ENCODE results near the gene ARTN. TPM values are rescaled to one million over a fixed set of nuclear protein-coding genes. Genes with fewer than 3 reads are reported as not detected.
A peak's percentile ranks its signal among the peaks of the same experiment; 100 is the strongest.

Gene ARTN
- total and polyA plus RNA-seq, 9 of the 15 experiments (the other 6 are each of a cell fraction or from before 2014, with no cell fraction given): 0.06 to 0.38 TPM; not detected in 7

DNA sequence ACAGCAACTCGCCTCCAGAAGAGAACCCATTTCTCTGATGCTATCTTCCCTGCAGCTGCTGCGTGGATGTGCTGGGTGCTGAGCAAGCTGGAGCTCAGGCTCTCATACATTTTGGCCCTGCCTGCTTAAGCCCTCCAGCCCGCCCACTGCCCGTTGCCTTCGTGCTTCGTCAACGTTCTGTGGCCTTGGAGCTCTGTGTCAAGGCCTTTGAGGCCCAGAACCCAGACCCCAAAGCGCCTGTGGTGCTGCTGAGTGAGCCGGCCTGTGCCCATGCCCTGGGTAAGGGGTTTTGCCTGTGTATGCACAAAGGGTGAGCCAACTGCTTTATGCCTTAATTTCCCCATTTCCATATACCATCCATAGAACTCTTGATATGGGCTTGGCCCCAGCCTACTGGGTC, 37.3 kb downstream of the ARTN start (continued):
- TF ChIP-seq RFX7 (CRISPR knock-in tag; IDR thresholded peaks at IDR 0.05): no peak
- TF ChIP-seq ELF2 (CRISPR knock-in tag; IDR thresholded peaks at IDR 0.05): no peak
- TF ChIP-seq MED1 (CRISPR knock-in tag; IDR thresholded peaks at IDR 0.05; ENCODE audit: borderline replicate concordance): no peak
- no peak for TF ChIP-seq PYGO2 (tag; IDR thresholded peaks at IDR 0.05)
- no peak for TF ChIP-seq TEAD4 (IDR thresholded peaks at IDR 0.05; ENCODE audit: low read length)
- no peak for TF ChIP-seq TEAD4 (CRISPR knock-in tag; IDR thresholded peaks at IDR 0.05; ENCODE audit: borderline replicate concordance)
- TF ChIP-seq CBX8 (IDR thresholded peaks at IDR 0.05; ENCODE audit: borderline replicate concordance, extremely low read depth, low read depth, low read length, poor library complexity, severe bottlenecking): no peak
- no peak for TF ChIP-seq RAD51 (IDR thresholded peaks at IDR 0.05; ENCODE audit: borderline replicate concordance, low read depth)
- TF ChIP-seq BDP1 (IDR thresholded peaks at IDR 0.05; ENCODE audit: insufficient read depth, insufficient read length): no peak

- Histone ChIP-seq H3K4me2 (ENCODE audit: insufficient read depth, low read length) (peak overlapping the region; percentile 98; the same call in 1 of the 2 replicates), H3K79me2 (ENCODE audit: control insufficient read depth, insufficient read depth, low read length) (peaks cover 34% of the 10 kb centered on the region), H3K9me3 (replicated peaks; ENCODE audit: control insufficient read depth, insufficient read depth, low read depth, low read length) (no peaks in the 10 kb centered on the region), H3K27me3 (ENCODE audit: control insufficient read depth in 2 of 2, insufficient read depth in 2 of 2, low read length in 2 of 2) (no peaks in the 10 kb centered on the region), H3K9me1 (ENCODE audit: control insufficient read depth, insufficient read depth, low read length) (peaks cover 7% of the 10 kb centered on the region), H3K36me3 (ENCODE audit: control insufficient read depth, insufficient read depth, low read length) (peaks cover 44% of the 10 kb centered on the region), H4K20me1 (replicated peaks; ENCODE audit: control insufficient read depth, insufficient read depth, low read length) (peaks cover 11% of the 10 kb centered on the region; the same call in 1 of the 2 replicates), H3K27ac (ENCODE audit: extremely low read depth, low read depth, low read length) (no peak overlapping the region), H3K4me3 (peak overlapping the region; percentile 100), H3K9ac (ENCODE audit: insufficient read depth in 1 of 2, low read depth in 2 of 2, low read length in 2 of 2) (peak overlapping the region in 1 of 2 experiments; percentile 99; a peak in 2 of 4 replicates), H3K4me1 (replicated peaks in 1 of 2; ENCODE audit: control insufficient read depth in 2 of 2, insufficient read depth in 2 of 2, low read length in 2 of 2) (peaks cover 20 to 44% of the 10 kb centered on the region in 2 experiments), H2AFZ (ENCODE audit: low read depth, low read length) (no peak overlapping the region)
- no peak for DNase-seq (ENCODE audit: extremely low read depth in 1 of 4, low spot score in 3 of 4)
- FAIRE-seq: no peak
- no TSS peak for BruUV-seq (replicated peaks)
- in situ Hi-C loops (cut with MboI): no loop called here
- ChIA-PET POLR2A (interaction anchor here (0.6 to 1.4 kb wide), 7 partner anchors 9 to 560 kb away, joined by 3 to 7 read pairs (median 4); no protein-coding TSS in a partner anchor), CTCF (ENCODE audit: low intra/inter-chr PET ratio) (interaction anchor here (0.5 kb wide), 1 partner anchor 127 kb away, joined by 3 read pairs; no protein-coding TSS in a partner anchor)
- intact Hi-C loops (cut with micrococcal nuclease): no loop called here
- ATAC-seq: no peak
- WGBS (ENCODE audit: insufficient coverage, low coverage, missing lambda C conversion rate): 97% methylated on average over 17 of the region's 17 CpGs
- TF ChIP-seq TCFL5 (CRISPR knock-in tag; conservative IDR thresholded peaks at IDR 0.05) (no peak), RBFOX2 (IDR thresholded peaks at IDR 0.05; ENCODE audit: low read depth, low read length) (0 out of 2 replicates have a peak, but pooled peaks have one; percentile 27), ELF4 (CRISPR knock-in tag; IDR thresholded peaks at IDR 0.05) (no peak), MXI1 (IDR thresholded peaks at IDR 0.05; ENCODE audit: low read depth, low read length) (no peak), DMBX1 (CRISPR knock-in tag; IDR thresholded peaks at IDR 0.05; ENCODE audit: borderline replicate concordance) (no peak), HMGN3 (IDR thresholded peaks at IDR 0.05; ENCODE audit: borderline replicate concordance, extremely low read depth, insufficient read length, low read depth, low read length) (no peak), ZNF263 (CRISPR knock-in tag; IDR thresholded peaks at IDR 0.05; ENCODE audit: borderline replicate concordance) (no peak), ZBTB33 (CRISPR knock-in tag; IDR thresholded peaks at IDR 0.05) (no peak)
These were observed 37.9 kb downstream of the ARTN start for GRCh38 chr1:43971336-43971980.

All from K562 (cell line).